Hepatocyte (in vitro differentiated cells): ENCODE data around the gene ZKSCAN2.

ENCODE experiments used
- EZH2phosphoT487 ChIP-seq: fragments of 200-600 bp; sonication (generic); IDR thresholded peaks from one replicate; pipeline ENCODE4 v1.6.1; 2018; ENCODE audit warnings: antibody characterized with exemption, mild to moderate bottlenecking, low read depth, moderate library complexity; ENCODE audit not compliant: unreplicated experiment, severe bottlenecking
- TF ChIP-seq, protein P1 (sequence below): fragments of 200-600 bp; sonication (generic); IDR thresholded peaks from 2 replicates; pipeline ENCODE4 v1.5.1; 2016; ENCODE audit warnings: antibody characterized with exemption, mild to moderate bottlenecking; ENCODE audit not compliant: poor library complexity

DNA sequence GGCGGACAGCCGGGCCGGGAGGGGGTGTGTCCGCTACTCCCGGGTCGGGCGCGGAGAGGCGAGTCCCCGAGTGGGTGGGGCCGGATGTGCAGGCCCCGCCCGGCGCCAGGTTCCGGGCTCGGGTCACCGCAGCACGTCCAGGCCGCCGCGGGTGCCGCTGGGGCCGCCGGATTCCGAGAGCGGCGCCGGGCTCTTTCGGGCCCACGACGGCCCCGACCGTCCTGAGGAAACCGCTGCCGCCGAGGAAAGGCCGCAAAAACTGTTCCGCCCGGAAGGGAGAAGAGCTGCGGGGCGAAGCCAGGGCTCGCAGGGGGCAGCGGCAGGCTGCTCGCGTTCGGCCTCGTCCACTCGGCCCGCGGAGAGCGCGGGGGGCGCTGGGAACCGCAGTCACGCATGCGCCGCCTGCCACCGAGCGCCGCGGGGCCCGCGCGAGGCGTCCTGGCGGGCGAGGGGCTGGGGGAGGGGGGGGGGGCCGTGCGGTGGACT lies at the start of gene ZKSCAN2:
- TF ChIP-seq, protein P1, sequence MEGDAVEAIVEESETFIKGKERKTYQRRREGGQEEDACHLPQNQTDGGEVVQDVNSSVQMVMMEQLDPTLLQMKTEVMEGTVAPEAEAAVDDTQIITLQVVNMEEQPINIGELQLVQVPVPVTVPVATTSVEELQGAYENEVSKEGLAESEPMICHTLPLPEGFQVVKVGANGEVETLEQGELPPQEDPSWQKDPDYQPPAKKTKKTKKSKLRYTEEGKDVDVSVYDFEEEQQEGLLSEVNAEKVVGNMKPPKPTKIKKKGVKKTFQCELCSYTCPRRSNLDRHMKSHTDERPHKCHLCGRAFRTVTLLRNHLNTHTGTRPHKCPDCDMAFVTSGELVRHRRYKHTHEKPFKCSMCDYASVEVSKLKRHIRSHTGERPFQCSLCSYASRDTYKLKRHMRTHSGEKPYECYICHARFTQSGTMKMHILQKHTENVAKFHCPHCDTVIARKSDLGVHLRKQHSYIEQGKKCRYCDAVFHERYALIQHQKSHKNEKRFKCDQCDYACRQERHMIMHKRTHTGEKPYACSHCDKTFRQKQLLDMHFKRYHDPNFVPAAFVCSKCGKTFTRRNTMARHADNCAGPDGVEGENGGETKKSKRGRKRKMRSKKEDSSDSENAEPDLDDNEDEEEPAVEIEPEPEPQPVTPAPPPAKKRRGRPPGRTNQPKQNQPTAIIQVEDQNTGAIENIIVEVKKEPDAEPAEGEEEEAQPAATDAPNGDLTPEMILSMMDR: no peak
- TF ChIP-seq EZH2phosphoT487: no peak
